ENCODE measurements around the gene GUCA1C.

The GUCA1C gene

GRCh38 chr3:108953700-108954099 is at the start of gene GUCA1C:
TSS of gene GUCA1C (minus strand) at chr3:108953879. CDS start at chr3:108953762, 117 bp downstream.
- no peak for DNase-seq (ENCODE audit: low read depth)
- no peak within 1 kb of the TSS for H3K4me3 ChIP-seq (ENCODE audit: low read depth, low read length)
- no peak for TF ChIP-seq CTCF (conservative IDR thresholded peaks at IDR 0.05; ENCODE audit: low read depth, low read length)

- DNase-seq (ENCODE audit: low read depth), result no peak
- TF ChIP-seq CTCF (conservative IDR thresholded peaks at IDR 0.05; ENCODE audit: low read depth, low read length), result no peak
- no peak overlapping the region for H3K4me3 ChIP-seq (ENCODE audit: low read depth, low read length)
These were observed 44.8 kb upstream of the GUCA1C start for GRCh38 chr3:108998436-108998835.

- H3K4me3 ChIP-seq (ENCODE audit: low read depth, low read length), result no peak overlapping the region
- TF ChIP-seq CTCF (conservative IDR thresholded peaks at IDR 0.05; ENCODE audit: low read depth, low read length), result no peak
- no peak for DNase-seq (ENCODE audit: low read depth)
These were observed 32.2 kb upstream of the GUCA1C start for GRCh38 chr3:108985844-108986243.

GRCh38 chr3:108983051-108983450 is 29.4 kb upstream of the GUCA1C start:
- H3K4me3 ChIP-seq (ENCODE audit: low read depth, low read length), result no peak overlapping the region
- TF ChIP-seq CTCF (conservative IDR thresholded peaks at IDR 0.05; ENCODE audit: low read depth, low read length), result no peak
- no peak for DNase-seq (ENCODE audit: low read depth)

GRCh38 chr3:108976058-108976457 is 22.4 kb upstream of the GUCA1C start:
- DNase-seq (ENCODE audit: low read depth), result no peak
- TF ChIP-seq CTCF (conservative IDR thresholded peaks at IDR 0.05; ENCODE audit: low read depth, low read length), result no peak
- no peak overlapping the region for H3K4me3 ChIP-seq (ENCODE audit: low read depth, low read length)

GRCh38 chr3:108973019-108973418 is 19.3 kb upstream of the GUCA1C start:
- no peak for TF ChIP-seq CTCF (conservative IDR thresholded peaks at IDR 0.05; ENCODE audit: low read depth, low read length)
- no peak for DNase-seq (ENCODE audit: low read depth)
- H3K4me3 ChIP-seq (ENCODE audit: low read depth, low read length), result no peak overlapping the region

GRCh38 chr3:108972482-108972881 is 18.8 kb upstream of the GUCA1C start:
- no peak for DNase-seq (ENCODE audit: low read depth)
- no peak overlapping the region for H3K4me3 ChIP-seq (ENCODE audit: low read depth, low read length)
- no peak for TF ChIP-seq CTCF (conservative IDR thresholded peaks at IDR 0.05; ENCODE audit: low read depth, low read length)

Measured in choroid plexus epithelial cell (primary cell).